NCI-H526 treated with DMSO at 0.1 percent for 48 hours (cell line): ENCODE results near the gene ARRB2.
"Not testable (repeated sequence)": the region's sequence is repeated elsewhere in the genome, so short reads cannot be mapped to it uniquely, and the experiment has no call there.

Source experiments
- DNase-seq: peaks from one replicate; lab custom pipeline; 2025; lab: John Stamatoyannopoulos, UW

Gene ARRB2

GRCh38 chr17:4701116-4701515, 9.3 kb upstream of the ARRB2 start:
- DNase-seq: no peak

- no peak for DNase-seq
Observed at GRCh38 chr17:4703330-4703691, 7.1 kb upstream of the ARRB2 start.

GRCh38 chr17:4704574-4704907, 5.9 kb upstream of the ARRB2 start:
- DNase-seq: not testable (repeated sequence)

- no peak for DNase-seq
Observed at GRCh38 chr17:4704991-4705390, 5.4 kb upstream of the ARRB2 start.

GRCh38 chr17:4706121-4706520, 4.3 kb upstream of the ARRB2 start:
- DNase-seq: no peak

GRCh38 chr17:4708436-4708835, 2.0 kb upstream of the ARRB2 start:
- DNase-seq: no peak

- DNase-seq: no peak
Observed at GRCh38 chr17:4710693-4711634, 532 bp downstream of the ARRB2 start.

GRCh38 chr17:4711661-4712181, 1.3 kb downstream of the ARRB2 start:
- DNase-seq: no peak

DNA sequence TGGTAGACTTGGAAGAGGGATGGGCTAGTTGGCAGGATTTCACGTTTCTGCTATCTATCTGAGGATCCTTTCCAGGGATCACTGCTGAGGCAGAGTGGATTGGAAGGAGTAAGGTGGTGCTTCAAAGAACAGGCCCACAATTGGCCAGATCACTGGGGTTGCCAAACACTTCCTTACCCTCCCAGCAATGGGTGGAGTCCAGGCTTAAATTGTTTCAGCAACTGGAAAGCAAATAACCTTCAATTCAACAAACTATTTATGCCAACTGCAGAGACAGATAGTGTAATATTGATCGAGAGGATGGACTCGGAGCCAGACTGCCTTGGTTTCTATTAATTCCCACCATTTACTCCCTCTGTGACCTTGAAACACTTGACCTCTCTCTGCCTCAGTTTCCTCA, 2.1 kb downstream of the ARRB2 start:
- DNase-seq: no peak

DNA sequence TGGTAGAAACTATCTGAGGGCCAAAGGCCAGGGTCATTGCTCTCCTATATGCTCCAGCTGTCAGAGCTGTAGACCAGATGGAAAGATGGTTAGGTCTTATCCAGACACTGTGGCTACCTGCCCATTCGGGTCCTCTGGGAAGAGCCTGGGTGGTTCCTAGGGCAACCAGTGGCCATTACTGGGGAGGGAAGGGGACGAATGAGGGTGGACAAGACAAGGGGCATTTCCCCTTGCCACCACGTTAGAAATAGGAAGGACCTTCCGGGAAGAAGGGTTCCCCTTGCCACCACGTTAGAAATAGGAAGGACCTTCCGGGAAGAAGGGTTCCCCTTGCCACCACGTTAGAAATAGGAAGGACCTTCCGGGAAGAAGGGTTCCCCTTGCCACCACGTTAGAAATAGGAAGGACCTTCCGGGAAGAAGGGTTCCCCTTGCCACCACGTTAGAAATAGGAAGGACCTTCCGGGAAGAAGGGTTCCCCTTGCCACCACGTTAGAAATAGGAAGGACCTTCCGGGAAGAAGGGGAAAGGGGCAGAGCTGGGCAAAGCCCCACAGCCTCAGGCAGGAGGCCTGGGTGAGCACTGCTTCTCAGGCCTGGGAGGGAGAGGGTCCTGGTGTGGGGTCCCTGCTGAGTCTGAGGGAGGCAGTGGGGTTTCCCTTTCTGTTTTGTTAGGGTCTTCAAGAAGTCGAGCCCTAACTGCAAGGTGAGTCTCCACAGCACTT, 4.1 kb downstream of the ARRB2 start:
- DNase-seq: not testable (repeated sequence)

- DNase-seq: no peak
Observed at GRCh38 chr17:4715063-4715744, 4.8 kb downstream of the ARRB2 start.

GRCh38 chr17:4716081-4716480, 5.6 kb downstream of the ARRB2 start:
- DNase-seq: no peak

GRCh38 chr17:4717791-4718190, 7.4 kb downstream of the ARRB2 start:
- no peak for DNase-seq

GRCh38 chr17:4718276-4718675, 7.8 kb downstream of the ARRB2 start:
- no peak for DNase-seq

GRCh38 chr17:4719146-4719545, 8.7 kb downstream of the ARRB2 start:
- DNase-seq: no peak

DNA sequence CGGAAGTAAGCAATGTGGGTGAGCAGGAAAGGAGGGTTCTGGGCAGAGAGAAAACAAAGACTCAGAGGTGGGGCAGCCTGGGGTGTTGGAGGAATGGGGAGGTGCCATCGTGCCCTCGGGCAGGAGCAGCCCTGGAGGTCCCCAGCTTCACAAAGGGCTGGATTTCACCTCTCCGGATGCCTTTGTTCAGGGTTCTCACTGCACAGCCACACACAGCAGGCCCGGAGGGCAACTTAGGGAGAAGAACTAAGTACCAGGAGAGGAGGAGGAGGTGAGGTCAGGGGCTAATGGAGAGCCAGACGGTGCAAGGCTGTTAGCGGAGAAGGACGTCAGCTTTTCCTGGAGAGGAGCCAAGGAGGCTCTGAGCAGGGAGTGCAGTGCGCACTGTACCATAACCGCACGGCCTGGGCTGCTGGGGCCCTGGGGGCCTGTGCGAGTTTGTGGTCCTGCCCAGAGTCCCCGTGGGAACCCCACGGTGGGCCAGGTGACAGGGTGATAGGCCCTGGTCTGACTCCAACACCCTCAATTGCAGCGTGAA, 9.3 kb downstream of the ARRB2 start:
- DNase-seq: no peak

- DNase-seq: no peak
Observed at GRCh38 chr17:4720787-4721186, 10.4 kb downstream of the ARRB2 start.

DNA sequence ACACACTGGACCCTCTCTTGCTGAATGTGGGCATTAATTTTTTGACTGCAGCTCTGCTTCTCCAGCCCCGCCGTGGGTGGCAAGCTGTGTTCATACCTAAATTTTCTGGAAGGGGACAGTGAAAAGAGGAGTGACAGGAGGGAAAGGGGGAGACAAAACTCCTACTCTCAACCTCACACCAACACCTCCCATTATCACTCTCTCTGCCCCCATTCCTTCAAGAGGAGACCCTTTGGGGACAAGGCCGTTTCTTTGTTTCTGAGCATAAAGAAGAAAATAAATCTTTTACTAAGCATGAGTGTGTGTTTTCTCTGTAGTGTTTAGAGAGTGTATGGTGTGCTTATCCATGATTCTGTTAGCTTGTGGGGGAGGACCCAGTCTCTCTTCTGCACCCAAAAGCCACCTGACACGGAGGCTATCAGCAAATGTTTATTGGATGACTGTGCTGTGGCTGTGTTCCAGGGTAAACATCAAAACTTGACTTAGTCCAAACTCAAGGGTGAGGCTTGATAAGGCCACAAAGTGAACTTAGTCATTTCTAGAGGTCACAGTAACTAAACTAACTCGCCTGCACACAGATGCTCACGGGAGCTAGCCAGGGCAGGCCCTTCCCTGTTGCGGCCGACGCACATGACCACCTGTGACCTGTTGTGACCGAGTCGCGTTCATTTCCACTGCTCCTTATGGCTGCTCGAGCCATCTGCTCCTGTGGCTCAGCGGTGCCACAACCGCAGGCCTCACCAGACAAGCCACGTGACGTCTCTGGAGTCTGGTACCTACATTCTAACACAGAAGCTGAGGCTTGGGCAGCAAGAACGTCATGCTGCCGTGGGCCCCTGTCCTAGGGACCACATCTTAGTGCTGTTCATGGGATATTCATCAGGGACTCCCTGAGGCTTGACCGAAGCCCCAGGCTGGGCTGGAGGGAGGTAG, 11.0 kb downstream of the ARRB2 start:
- no peak for DNase-seq

- DNase-seq: no peak
Observed at GRCh38 chr17:4722678-4723240, 12.3 kb downstream of the ARRB2 start.

GRCh38 chr17:4724650-4725049, 14.2 kb downstream of the ARRB2 start:
- no peak for DNase-seq
